ENCODE measurements around the gene TMEM121.
"Not testable (repeated sequence)": the region's sequence is repeated elsewhere in the genome, so short reads cannot be mapped to it uniquely, and the experiment has no call there.

The TMEM121 gene

DNA sequence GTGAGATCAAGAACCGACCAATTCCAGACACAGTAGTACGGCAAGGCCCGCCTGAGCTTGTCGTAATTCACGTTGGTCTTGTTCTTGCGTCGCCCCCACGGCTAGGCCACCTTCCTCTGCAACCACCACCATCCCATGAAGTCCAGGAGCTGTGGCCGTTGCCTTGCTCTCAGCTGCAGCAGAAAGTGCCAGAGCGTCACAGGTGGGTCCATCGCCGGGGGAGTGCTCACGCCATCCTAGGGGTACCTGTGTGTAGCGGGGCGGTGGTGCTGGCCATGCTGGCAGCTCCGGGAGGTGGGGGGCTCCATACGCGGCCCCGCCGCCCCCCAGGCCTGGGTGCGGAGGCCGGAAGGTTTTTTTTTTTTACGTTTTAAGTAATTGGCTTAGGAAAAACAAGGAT, 23.1 kb downstream of the TMEM121 start:
- no peak for DNase-seq

DNA sequence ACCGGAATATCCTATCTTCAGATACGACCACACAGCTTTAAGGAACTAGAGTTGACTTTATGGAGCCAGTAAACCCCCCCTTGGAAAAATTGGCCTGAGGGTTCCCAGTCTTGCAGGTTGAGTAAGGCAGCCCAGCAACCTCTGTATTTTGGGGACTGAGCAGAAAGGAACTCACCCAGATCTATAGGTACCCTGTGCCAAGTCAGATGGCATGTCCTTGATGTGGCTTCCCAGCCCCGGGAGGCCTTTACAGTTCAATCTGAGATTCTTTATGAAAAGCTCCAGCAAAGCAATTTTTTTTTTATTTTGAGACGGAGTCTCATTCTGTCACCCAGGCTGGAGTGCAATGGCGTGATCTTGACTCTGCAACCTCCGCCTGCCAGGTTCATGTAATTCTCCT, 27.6 kb downstream of the TMEM121 start:
- DNase-seq: no peak

DNA sequence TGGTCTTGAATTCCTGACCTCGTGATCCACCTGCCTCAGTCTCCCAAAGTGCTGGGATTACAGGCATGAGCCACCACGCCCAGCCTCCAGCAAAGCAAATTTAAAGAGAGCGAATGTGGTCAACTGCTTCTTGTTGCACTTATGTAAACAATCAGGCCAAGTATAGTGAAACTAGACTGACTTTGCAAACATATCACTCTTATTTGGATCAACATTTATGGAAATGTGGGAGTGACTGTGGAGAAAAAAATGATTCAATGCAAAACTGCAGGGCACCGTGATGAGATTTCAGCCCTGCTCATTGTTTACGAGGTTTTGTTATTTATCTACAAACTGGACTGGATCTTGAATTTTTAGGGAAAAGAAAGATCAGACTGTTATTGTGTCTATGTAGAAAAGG, 28.1 kb downstream of the TMEM121 start:
- DNase-seq: no peak

DNA sequence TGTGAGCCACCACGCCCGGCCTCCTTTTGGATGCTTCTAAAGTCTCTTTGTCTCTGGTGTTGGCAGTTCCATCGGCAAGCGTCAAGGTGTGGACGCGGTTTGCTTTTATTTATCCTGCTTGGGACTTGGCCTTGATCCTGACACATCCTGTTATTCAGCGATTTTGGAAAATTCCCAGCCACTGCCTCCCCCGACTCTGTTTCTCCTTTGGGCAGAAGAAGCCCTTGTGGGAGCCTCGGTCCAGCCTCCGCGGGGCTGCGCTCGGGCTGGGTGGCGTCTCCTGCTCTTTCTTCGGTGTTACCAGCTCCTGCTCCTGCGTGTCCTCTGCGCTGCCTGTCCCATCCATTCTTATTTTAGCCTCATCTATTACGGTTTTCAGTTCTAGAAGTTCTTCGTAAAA, 31.3 kb downstream of the TMEM121 start:
- DNase-seq: not testable (repeated sequence)

DNA sequence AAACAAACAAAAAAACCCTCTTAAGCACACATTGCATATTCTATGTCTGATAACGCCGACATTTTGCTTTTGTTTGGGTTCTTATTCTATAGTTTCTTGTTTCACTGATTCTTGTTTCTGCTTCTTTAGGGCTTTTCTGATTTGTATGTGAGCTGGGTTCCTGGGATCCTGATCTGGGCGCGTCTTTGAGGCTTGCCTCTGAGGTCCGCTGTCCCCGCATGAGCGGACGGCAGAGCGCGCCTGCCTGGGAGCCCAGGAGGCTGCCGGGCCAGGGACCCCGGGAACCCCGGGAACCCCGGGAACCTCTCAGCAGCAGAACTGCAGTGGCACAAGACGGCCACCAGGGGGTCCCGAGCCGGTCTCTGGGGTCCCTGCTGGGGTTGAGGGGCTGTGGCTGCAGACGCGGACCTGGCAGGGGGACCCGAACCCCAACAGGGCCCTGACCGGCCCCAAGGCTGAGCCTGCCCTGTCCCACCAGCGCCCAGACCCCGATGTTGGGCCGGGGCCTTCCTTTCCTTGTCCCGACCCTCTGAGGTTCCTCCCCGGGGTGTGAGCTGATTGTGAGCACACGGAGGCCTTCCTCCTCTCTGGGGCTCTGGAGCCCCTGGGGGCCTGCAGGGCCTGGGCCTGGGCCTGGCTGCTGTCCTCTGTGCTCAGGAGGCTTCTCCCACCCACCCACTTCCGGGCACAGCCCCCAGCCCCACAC, 32.2 kb downstream of the TMEM121 start:
- DNase-seq: not testable (repeated sequence)

GRCh38 chr14:105559384-105560047, 33.1 kb downstream of the TMEM121 start:
- DNase-seq: not testable (repeated sequence)

DNA sequence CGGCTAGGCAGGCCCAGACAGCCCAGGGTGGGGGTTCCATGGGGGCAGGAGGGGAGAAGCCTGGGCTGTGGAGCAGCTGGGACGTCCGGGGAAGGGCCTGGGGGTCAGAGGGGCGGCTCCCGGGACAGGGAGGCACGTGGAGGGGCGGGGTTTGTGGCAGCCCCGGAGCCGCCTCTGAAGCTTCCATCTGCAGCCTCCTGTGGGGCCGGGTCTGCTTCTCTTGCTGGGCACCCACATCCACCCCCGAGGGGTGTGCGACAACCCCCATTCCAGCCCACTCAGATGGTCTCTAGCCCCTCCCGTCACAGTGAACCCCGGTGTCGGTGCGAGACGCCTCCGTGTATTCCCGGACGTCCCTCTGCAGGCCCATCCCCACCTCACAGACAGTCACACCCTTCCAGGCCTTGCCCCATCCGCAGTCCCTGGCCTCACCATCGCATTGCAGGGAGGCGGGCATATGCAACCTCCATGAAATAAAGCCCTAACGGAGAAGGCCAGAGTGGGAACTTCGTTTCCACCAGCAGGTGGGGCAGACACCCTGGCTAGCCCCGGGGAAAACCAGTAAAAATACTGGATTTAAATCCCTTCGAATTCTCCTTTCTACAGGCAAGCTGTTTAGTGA, 33.8 kb downstream of the TMEM121 start:
- DNase-seq: not testable (repeated sequence)

- DNase-seq: not testable (repeated sequence)
Measured at GRCh38 chr14:105561345-105561744, 35.0 kb downstream of the TMEM121 start.

GRCh38 chr14:105562713-105563346, 36.4 kb downstream of the TMEM121 start:
- DNase-seq: no peak

- DNase-seq: no peak
Measured at GRCh38 chr14:105563347-105563737, 37.0 kb downstream of the TMEM121 start.

- DNase-seq: not testable (repeated sequence)
Measured at GRCh38 chr14:105564536-105564935, 38.2 kb downstream of the TMEM121 start.

DNA sequence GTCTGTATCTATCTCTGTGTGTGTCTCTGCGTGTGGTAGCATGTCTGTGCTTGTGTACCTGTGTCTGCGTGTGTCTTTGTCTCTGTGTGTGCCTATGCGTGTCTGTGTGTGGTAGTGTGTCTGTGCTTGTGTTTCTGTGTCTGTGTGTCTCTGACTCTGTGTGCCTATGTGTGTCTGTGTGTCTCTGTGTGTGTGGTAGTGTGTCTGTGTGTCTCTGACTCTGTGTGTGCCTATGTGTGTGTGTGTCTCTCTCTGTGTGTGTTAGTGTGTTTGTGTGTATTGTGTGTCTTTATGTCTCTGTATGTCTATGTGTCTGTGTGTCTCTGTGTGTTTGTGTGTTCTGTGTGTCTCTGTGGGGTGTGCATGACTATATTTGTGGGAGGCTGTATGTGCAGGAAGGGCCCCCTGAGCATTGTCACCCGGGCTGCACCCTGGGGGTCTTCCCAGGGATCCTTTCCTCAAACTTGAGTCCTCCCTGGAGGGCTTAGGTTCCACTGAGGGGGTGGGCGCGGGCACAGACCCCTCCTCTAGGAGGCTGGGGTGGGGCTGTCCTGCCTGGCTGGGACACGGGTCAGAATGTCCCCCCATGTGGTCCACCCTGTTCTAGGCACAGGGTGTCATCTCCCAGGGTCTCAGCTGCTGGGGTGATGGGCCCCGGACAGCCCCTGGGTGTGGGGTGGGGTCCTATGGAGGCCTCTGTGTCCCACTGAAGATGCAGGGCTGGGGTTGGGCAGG, 39.0 kb downstream of the TMEM121 start:
- not testable (repeated sequence) for DNase-seq

- DNase-seq: not testable (repeated sequence)
Measured at GRCh38 chr14:105566248-105567163, 40.1 kb downstream of the TMEM121 start.

GRCh38 chr14:105567164-105568103, 41.1 kb downstream of the TMEM121 start:
- not testable (repeated sequence) for DNase-seq

DNA sequence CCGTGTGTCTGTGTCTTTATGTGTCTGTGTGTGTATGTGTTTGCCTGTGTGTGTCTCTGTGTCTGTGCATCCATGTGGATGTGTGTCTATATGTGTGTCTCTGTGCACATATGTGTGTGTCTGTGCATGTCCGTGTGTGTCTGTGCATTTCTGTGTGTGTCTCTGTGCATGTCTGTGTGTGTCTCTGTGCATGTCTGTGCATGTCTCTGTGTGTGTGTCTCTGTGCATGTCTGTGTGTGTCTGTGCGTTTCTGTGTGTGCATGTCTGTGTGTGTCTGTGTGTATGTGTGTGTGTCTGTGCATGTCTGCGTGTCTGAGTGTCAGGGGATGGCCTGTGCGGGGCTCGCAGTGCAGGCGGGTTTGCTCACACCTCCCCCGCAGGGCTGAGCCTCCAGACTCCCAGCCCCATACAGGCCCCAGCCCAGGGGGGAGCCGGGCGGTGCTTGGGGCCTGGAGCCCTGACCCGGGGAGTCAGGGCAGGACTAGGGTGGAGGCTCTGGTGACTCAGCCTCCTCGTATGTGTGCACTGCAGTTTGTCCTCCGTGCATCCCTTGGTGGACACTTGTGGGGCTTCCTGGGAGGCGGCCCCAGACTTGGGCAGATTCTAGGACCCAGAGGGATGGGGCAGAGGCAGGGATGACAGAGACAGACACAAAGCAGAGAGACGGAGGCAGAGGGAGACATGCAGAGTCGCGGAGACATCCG, 41.9 kb downstream of the TMEM121 start:
- not testable (repeated sequence) for DNase-seq

DNA sequence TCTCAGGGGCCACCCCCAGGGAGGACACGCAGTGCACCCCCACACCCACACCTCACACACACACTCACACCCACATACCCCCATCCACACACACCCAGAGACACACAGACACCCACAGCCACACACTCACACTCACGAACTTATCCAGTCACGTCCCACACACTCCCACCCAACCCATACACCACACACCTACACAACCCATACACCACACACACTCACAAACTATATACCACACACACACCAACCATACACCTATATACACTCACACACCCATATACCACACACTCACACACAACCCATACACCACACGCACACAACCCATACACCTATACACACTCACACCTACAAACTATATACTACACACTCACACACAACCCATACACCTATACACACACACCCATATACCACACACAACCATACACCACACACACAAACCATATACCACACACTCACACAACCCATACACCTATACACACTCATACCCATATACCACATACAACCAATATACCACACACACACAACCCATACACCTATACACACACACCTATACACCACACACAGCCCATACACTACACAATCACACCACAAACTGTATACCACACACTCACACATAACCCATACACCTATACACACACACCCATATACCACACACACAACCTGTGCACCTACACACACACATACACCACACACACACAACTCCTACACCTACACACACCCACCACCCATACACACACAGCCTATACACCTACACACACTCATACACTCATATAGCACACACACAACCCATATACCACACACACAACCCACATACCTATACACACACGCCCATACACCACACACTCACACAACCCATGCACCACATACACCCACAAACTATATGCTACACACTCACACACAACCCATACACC, 42.7 kb downstream of the TMEM121 start:
- no peak for DNase-seq

GRCh38 chr14:105570482-105570881, 44.1 kb downstream of the TMEM121 start:
- no peak for DNase-seq

DNA sequence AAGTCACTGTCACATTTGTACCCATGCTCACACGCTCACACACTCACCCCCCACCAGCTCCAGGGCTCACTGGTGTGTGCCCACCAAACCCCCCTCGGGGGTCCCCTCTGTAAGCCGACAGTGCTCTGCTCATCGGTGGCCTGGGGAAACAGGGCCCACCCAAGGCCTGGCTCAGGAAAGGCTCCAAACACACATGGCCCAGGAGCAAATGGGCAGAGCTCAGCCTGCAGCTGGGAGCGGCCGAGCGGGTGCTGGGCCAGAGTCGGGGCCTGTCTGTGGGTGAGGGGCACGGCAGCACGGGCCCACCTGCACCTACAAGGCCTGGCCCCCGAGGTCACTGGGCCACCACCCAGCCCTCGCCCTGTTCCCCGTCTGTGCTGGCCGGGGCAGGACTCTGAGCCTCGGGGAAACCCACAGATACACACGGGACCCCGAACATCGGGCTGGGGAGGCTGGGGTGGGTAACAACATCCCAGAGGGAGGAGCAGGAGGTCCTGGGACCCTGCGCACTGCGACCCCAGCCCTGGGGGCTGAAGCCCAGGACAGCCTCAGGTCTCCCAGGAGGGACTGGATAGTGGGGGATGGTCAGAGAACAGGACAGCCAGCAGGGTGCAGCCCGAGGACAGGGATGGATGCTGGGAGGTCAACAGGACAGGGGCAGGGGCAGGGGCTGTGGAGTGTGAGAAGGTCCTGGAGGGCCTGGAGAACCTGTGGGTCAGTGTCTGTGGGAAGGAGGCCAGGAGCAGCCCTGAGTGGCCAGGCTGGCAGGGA, 45.0 kb downstream of the TMEM121 start:
- DNase-seq: not testable (repeated sequence)
